Measurements from ENCODE around the gene TXNRD2.

TXNRD2 gene

GRCh38 chr22:19886605-19887255, 54.9 kb downstream of the TXNRD2 start:
- TF ChIP-seq EZH2 (IDR thresholded peaks at IDR 0.05; ENCODE audit: borderline replicate concordance, low read depth, low read length, severe bottlenecking) = no peak
- TF ChIP-seq CTCF (IDR thresholded peaks at IDR 0.05; ENCODE audit: borderline replicate concordance, extremely low read depth, low read length, poor library complexity, severe bottlenecking) = no peak

GRCh38 chr22:19885841-19886592, 55.6 kb downstream of the TXNRD2 start:
- H3K27me3 ChIP-seq (ENCODE audit: insufficient read depth, low read length, poor library complexity) = no peaks in the 10 kb centered on the region
- ATAC-seq (ENCODE audit: insufficient read depth, low read depth) = no peak
- H3K27ac ChIP-seq (ENCODE audit: low read length) = peak overlapping the region; percentile 88
- H3K4me3 ChIP-seq (ENCODE audit: low read depth in 1 of 2, low read length in 2 of 2) = no peak overlapping the region
- H3K79me2 ChIP-seq (ENCODE audit: insufficient read depth, low read length) = 0 out of 2 replicates have a peak, but pooled peaks cover 2% of the 10 kb centered on the region
- no peak overlapping the region for H2AFZ ChIP-seq (ENCODE audit: low read depth, low read length)
- peak overlapping the region; percentile 37 for H3K9ac ChIP-seq (ENCODE audit: low read depth, low read length)
- H3K4me2 ChIP-seq (ENCODE audit: insufficient read depth, low read length) = no peak overlapping the region
- no peak for DNase-seq
- TF ChIP-seq CTCF (IDR thresholded peaks at IDR 0.05; ENCODE audit: borderline replicate concordance, extremely low read depth, low read length, poor library complexity, severe bottlenecking) = no peak
- no peak for TF ChIP-seq EZH2 (IDR thresholded peaks at IDR 0.05; ENCODE audit: borderline replicate concordance, low read depth, low read length, severe bottlenecking)
- peaks cover 46% of the 10 kb centered on the region for H3K4me1 ChIP-seq (ENCODE audit: insufficient read depth, low read length)
- H4K20me1 ChIP-seq (ENCODE audit: insufficient read depth, low read length) = no peaks in the 10 kb centered on the region
- no peaks in the 10 kb centered on the region for H3K9me3 ChIP-seq (ENCODE audit: insufficient read depth, low read length, severe bottlenecking)
- no peaks in the 10 kb centered on the region for H3K36me3 ChIP-seq (ENCODE audit: insufficient read depth, low read length)

More at GRCh38 chr22:19886605-19887255, 54.9 kb downstream of the TXNRD2 start:
- H3K79me2 ChIP-seq (ENCODE audit: insufficient read depth, low read length) = 0 out of 2 replicates have a peak, but pooled peaks cover 2% of the 10 kb centered on the region
- H3K27me3 ChIP-seq (ENCODE audit: insufficient read depth, low read length, poor library complexity) = no peaks in the 10 kb centered on the region
- H3K27ac ChIP-seq (ENCODE audit: low read length) = peak overlapping the region; percentile 88
- H3K4me2 ChIP-seq (ENCODE audit: insufficient read depth, low read length) = no peak overlapping the region
- ATAC-seq (ENCODE audit: insufficient read depth, low read depth) (no peak), DNase-seq (peak; percentile 49)
- H4K20me1 ChIP-seq (ENCODE audit: insufficient read depth, low read length) = no peaks in the 10 kb centered on the region
- H3K36me3 ChIP-seq (ENCODE audit: insufficient read depth, low read length) = no peaks in the 10 kb centered on the region
- H3K9me3 ChIP-seq (ENCODE audit: insufficient read depth, low read length, severe bottlenecking) = no peaks in the 10 kb centered on the region
- no peak overlapping the region for H3K4me3 ChIP-seq (ENCODE audit: low read depth in 1 of 2, low read length in 2 of 2)
- peaks cover 53% of the 10 kb centered on the region for H3K4me1 ChIP-seq (ENCODE audit: insufficient read depth, low read length)
- H2AFZ ChIP-seq (ENCODE audit: low read depth, low read length) = 0 out of 2 replicates have a peak overlapping the region, but pooled peaks have one; percentile 31
- peak overlapping the region; percentile 37 for H3K9ac ChIP-seq (ENCODE audit: low read depth, low read length)

GRCh38 chr22:19884954-19885751, 56.5 kb downstream of the TXNRD2 start:
- H3K4me3 ChIP-seq (ENCODE audit: low read depth in 1 of 2, low read length in 2 of 2) = no peak overlapping the region
- no peaks in the 10 kb centered on the region for H4K20me1 ChIP-seq (ENCODE audit: insufficient read depth, low read length)
- no peak overlapping the region for H2AFZ ChIP-seq (ENCODE audit: low read depth, low read length)
- no peak for ATAC-seq (ENCODE audit: insufficient read depth, low read depth)
- 0 out of 2 replicates have a peak, but pooled peaks cover 2% of the 10 kb centered on the region for H3K79me2 ChIP-seq (ENCODE audit: insufficient read depth, low read length)
- peak overlapping the region; percentile 88 for H3K27ac ChIP-seq (ENCODE audit: low read length)
- H3K9ac ChIP-seq (ENCODE audit: low read depth, low read length) = no peak overlapping the region; the same call in 1 of the 2 replicates
- TF ChIP-seq EZH2 (IDR thresholded peaks at IDR 0.05; ENCODE audit: borderline replicate concordance, low read depth, low read length, severe bottlenecking) (no peak), CTCF (IDR thresholded peaks at IDR 0.05; ENCODE audit: borderline replicate concordance, extremely low read depth, low read length, poor library complexity, severe bottlenecking) (no peak)
- no peaks in the 10 kb centered on the region for H3K36me3 ChIP-seq (ENCODE audit: insufficient read depth, low read length)
- no peaks in the 10 kb centered on the region for H3K27me3 ChIP-seq (ENCODE audit: insufficient read depth, low read length, poor library complexity)
- peaks cover 37% of the 10 kb centered on the region for H3K4me1 ChIP-seq (ENCODE audit: insufficient read depth, low read length)
- H3K9me3 ChIP-seq (ENCODE audit: insufficient read depth, low read length, severe bottlenecking) = no peaks in the 10 kb centered on the region
- no peak for DNase-seq
- no peak overlapping the region for H3K4me2 ChIP-seq (ENCODE audit: insufficient read depth, low read length)
